GM06990 (cell line): ENCODE measurements around the gene APOD.

Experiments used
- DNase-seq: peaks from one replicate; pipeline ENCODE4 v3.0.0-alpha.2; 2011; ENCODE audit not compliant: insufficient read length; ENCODE audit errors: extremely low read depth
- H3K27me3 ChIP-seq: replicated peaks from 2 replicates; pipeline ENCODE4 v1.6.0; 2011; ENCODE audit warnings: low read length; ENCODE audit not compliant: control insufficient read depth, insufficient read depth
- H3K36me3 ChIP-seq: 2 replicates; pipeline ENCODE4 v1.5.1; 2011; ENCODE audit warnings: low read length; ENCODE audit not compliant: control insufficient read depth, insufficient read depth
- H3K4me3 ChIP-seq: replicated peaks from 2 replicates; pipeline ENCODE4 v1.5.1; 2011; ENCODE audit warnings: low read depth, mild to moderate bottlenecking, control low read depth, low read length
- CTCF ChIP-seq: IDR thresholded peaks from 2 replicates; pipeline ENCODE4 v1.5.1; 2011; ENCODE audit warnings: low read length, control low read depth, mild to moderate bottlenecking, inconsistent platforms; ENCODE audit not compliant: insufficient read depth, poor library complexity, severe bottlenecking

APOD gene

GRCh38 chr3:195587824-195588223 lies 4.1 kb upstream of the APOD start:
- no peak for TF ChIP-seq CTCF
- H3K36me3 ChIP-seq = no peaks in the 10 kb centered on the region
- H3K4me3 ChIP-seq = no peak overlapping the region
- no peak for DNase-seq
- no peaks in the 10 kb centered on the region for H3K27me3 ChIP-seq

- Histone ChIP-seq H3K27me3 (no peaks in the 10 kb centered on the region), H3K36me3 (no peaks in the 10 kb centered on the region), H3K4me3 (no peak overlapping the region)
- no peak for DNase-seq
- TF ChIP-seq CTCF = no peak
These were observed 3.7 kb upstream of the APOD start for GRCh38 chr3:195587406-195587805.

- H3K27me3 ChIP-seq = no peaks in the 10 kb centered on the region
- TF ChIP-seq CTCF = no peak
- DNase-seq = no peak
- H3K36me3 ChIP-seq = no peaks in the 10 kb centered on the region
- H3K4me3 ChIP-seq = no peak overlapping the region
These were observed 767 bp upstream of the APOD start for GRCh38 chr3:195584543-195584870.

GRCh38 chr3:195582947-195583346 lies 793 bp downstream of the APOD start:
- Histone ChIP-seq H3K36me3 (no peaks in the 10 kb centered on the region), H3K4me3 (no peak overlapping the region), H3K27me3 (no peaks in the 10 kb centered on the region; the same call in 1 of the 2 replicates)
- no peak for DNase-seq
- TF ChIP-seq CTCF = no peak

- H3K4me3 ChIP-seq = no peak overlapping the region
- no peaks in the 10 kb centered on the region; the same call in 1 of the 2 replicates for H3K27me3 ChIP-seq
- H3K36me3 ChIP-seq = no peaks in the 10 kb centered on the region
- DNase-seq = no peak
- TF ChIP-seq CTCF = no peak
These were observed 2.8 kb downstream of the APOD start for GRCh38 chr3:195580744-195581443.

- H3K36me3 ChIP-seq = no peaks in the 10 kb centered on the region
- DNase-seq = no peak
- no peak for TF ChIP-seq CTCF
- H3K4me3 ChIP-seq = no peak overlapping the region
- H3K27me3 ChIP-seq = no peaks in the 10 kb centered on the region; the same call in 1 of the 2 replicates
These were observed 4.5 kb downstream of the APOD start for GRCh38 chr3:195579281-195579680.
